Activated naive CD4-positive, alpha-beta T cell treated with anti-CD3 and anti-CD28 coated beads, Interleukin-2, amount 10 ng/mL, durations not matched to agents 7 days and 5 days (primary cell): ENCODE data around the gene ELOF1.
A peak's percentile ranks its signal among the peaks of the same experiment; 100 is the strongest.
"Not testable (repeated sequence)": the region's sequence is repeated elsewhere in the genome, so short reads cannot be mapped to it uniquely, and the experiment has no call there.

Experiments
- CTCF ChIA-PET: fragments of 350-600 bp; sonication (Branson Sonifier 250); formaldehyde crosslinking; loops from one replicate; lab custom pipeline; 2021; ENCODE audit warnings: antibody characterized with exemption; lab: Charles Lee
- DNase-seq: peaks from one replicate; pipeline ENCODE4 v3.0.0-alpha.2; 2020
- H3K27ac Mint-ChIP-seq: one replicate; pipeline ENCODE4 v1.8.0; 2021; ENCODE audit warnings: mild to moderate bottlenecking, moderate library complexity, mixed read lengths
- H3K27me3 Mint-ChIP-seq: one replicate; pipeline ENCODE4 v1.8.0; 2021; ENCODE audit warnings: mild to moderate bottlenecking, mixed read lengths
- H3K36me3 Mint-ChIP-seq: one replicate; pipeline ENCODE4 v1.8.0; 2021; ENCODE audit warnings: mixed read lengths
- H3K4me1 Mint-ChIP-seq: one replicate; pipeline ENCODE4 v1.8.0; 2021; ENCODE audit warnings: mixed read lengths
- H3K4me3 Mint-ChIP-seq: one replicate; pipeline ENCODE4 v1.8.0; 2021; ENCODE audit warnings: mild to moderate bottlenecking, moderate library complexity, mixed read lengths
- H3K9me3 Mint-ChIP-seq: one replicate; pipeline ENCODE4 v1.8.0; 2021; ENCODE audit warnings: mixed read lengths

ELOF1 gene

GRCh38 chr19:11580116-11580515, 21.1 kb upstream of the ELOF1 start:
- Mint-ChIP-seq H3K4me3 (no peak overlapping the region), H3K4me1 (peaks cover 36% of the 10 kb centered on the region), H3K27ac (no peak overlapping the region), H3K9me3 (no peaks in the 10 kb centered on the region), H3K27me3 (peaks cover 3% of the 10 kb centered on the region), H3K36me3 (peaks cover 4% of the 10 kb centered on the region)
- CTCF ChIA-PET, result interaction anchor here (0.9 to 12.7 kb wide), 2 partner anchors 20 to 44 kb away, joined by 6 to 127 read pairs; partner anchors contain the start of gene ELOF1
- no peak for DNase-seq

DNA sequence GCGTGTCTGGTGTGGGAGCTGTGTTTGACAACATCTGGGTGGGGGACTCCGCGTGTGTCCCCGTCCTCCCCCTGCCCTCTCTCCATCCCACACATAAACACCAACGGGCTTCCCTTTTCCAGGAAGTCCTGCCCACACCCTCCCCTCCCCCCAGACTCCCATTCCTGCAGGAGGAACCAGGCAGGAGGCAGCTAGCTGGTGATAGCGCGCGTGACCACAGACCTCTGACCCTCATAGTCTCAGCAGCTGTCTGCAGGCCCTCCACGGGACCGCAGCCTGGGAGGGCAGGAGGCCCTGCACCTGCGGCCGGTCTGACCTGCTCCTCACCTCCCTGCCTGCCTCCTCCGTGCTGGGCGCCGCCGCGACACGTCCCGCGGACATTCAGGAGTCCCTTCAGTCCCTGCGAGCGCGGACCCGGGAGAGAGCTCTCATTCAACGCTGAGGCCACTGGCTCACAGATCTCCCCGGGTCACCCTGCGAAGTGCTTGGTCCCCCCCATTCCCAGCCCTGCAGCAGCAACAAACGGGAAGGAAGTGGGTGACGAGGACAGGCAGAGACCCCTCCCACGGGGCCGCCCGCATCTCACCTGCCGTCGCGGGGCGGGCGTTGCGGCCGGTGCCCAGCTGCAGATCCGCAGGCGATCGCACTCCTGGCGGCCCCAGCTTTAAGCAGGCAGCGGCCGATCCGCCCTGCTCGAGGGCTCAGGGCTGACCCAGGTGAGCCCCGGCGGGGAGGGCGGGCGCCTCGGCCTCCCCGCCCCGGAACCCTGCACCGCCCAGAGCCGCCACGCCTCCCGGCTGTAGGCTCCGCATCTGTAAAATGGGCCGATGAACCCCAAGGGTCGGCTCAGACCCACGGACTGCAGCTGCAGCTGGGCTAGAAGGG, 19.5 kb upstream of the ELOF1 start:
- Mint-ChIP-seq H3K4me1 (peaks cover 43% of the 10 kb centered on the region), H3K27me3 (no peaks in the 10 kb centered on the region), H3K36me3 (peaks cover 4% of the 10 kb centered on the region), H3K4me3 (peak overlapping the region; percentile 70), H3K9me3 (no peaks in the 10 kb centered on the region), H3K27ac (peak overlapping the region; percentile 14)
- peak; percentile 57 for DNase-seq
- CTCF ChIA-PET, result interaction anchor here (0.6 to 1.4 kb wide), 3 partner anchors 18 to 286 kb away, joined by 3 to 4 read pairs (median 3); no protein-coding TSS in a partner anchor

DNA sequence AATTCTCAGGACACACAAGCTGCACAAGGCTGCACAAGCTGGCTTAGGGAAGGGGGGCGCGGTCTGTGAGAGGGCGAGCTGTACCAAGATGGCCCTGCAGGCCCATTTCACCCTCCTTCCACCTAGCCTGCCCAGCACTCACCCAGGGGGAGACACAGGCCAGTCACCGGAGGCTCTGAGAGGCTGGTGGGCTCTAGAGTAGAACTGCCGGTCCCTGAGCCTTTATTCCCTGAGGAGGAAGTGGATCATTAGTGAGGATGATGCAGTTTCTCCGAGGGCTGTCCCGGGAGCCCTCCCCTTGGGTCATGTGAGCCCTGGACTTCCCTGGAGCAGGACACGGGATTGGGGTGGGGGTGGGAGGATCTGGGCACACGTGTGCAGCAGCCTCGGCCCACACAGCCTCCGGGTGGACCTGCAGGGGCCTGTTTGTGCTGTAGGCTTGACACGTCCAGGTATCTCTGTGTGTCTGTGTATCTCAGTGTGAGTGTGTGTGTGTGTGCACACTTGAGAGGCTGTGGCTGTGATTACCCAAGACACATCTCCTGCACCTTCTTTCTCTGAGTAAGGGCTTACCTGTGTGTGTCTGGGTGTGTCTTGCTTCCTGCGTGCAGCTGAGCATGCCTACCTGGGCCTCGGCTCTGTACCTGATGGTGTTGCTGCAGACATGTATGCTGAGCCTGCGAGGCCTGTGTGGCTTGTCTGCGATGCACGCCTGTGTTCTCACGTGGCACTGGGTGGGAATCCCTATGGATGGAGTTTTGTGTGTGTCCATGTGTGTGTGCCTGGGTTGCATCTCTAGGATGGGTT, 18.6 kb upstream of the ELOF1 start, which contains the start of gene ACP5:
ACP5 (minus strand) TSS at position 195 of the 807 bp plus-strand sequence. CDS start 328 bp downstream, outside the sequence.
- H3K27ac Mint-ChIP-seq, result peak within 1 kb of the TSS; percentile 38
- CTCF ChIA-PET, result interaction anchor here (1.4 kb wide), 1 partner anchor 17 kb away, joined by 3 read pairs; no protein-coding TSS in a partner anchor
- peaks cover 4% of the 10 kb centered on the region for H3K36me3 Mint-ChIP-seq
- no peaks in the 10 kb centered on the region for H3K27me3 Mint-ChIP-seq
- no peaks in the 10 kb centered on the region for H3K9me3 Mint-ChIP-seq
- peak within 1 kb of the TSS; percentile 69 for H3K4me3 Mint-ChIP-seq
- DNase-seq, result no peak
- H3K4me1 Mint-ChIP-seq, result peaks cover 41% of the 10 kb centered on the region

GRCh38 chr19:11576227-11576626, 17.2 kb upstream of the ELOF1 start:
- Mint-ChIP-seq H3K4me3 (no peak overlapping the region), H3K36me3 (peaks cover 4% of the 10 kb centered on the region), H3K27ac (no peak overlapping the region), H3K9me3 (no peaks in the 10 kb centered on the region), H3K27me3 (no peaks in the 10 kb centered on the region), H3K4me1 (peaks cover 31% of the 10 kb centered on the region)
- CTCF ChIA-PET, result interaction anchor here (4.1 kb wide), 1 partner anchor 17 kb away, joined by 15 read pairs; the partner anchor contains the start of gene ELOF1
- DNase-seq, result no peak

DNA sequence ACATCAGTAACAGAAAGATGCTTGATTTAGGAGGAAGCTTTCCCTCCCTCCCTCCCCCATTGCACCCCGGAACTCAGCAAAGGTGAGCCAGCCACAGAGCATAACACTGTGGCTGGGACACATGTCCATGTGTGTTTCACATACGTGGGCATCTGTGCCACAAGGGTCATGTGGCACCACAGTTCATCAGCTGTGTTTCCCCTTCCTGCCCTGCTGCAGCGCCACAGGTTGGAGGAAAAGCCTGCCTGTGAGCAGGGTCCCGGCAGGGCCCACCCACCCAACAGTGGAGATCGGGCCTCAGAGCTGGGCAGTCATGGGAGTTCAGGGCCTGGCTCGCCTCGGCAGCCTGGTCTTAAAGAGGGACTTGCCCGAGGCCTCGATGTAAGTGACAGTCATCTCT, 15.7 kb upstream of the ELOF1 start:
- CTCF ChIA-PET, result interaction anchor here (4.1 kb wide), 1 partner anchor 15 kb away, joined by 15 read pairs; the partner anchor contains the start of gene ELOF1

DNA sequence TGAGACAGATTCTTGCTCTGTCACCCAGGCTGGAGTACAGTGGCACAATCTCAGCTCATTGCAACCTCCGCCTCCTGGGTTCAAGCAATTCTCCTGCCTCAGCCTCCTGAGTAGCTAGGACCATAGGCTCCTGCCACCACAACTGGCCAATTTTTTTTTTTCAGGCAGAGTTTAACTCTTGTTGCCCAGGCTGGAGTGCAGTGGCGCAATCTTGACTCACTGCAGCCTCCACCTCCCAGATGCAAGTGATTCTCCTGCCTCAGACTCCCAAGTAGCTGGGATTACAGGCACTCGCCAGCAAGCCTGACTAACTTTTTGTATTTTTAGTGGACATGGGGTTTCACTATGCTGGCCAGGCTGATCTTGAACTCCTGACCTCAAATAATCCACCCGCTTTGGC, 14.7 kb upstream of the ELOF1 start:
- not testable (repeated sequence) for H3K36me3 Mint-ChIP-seq, H3K9me3 Mint-ChIP-seq, H3K27me3 Mint-ChIP-seq, H3K27ac Mint-ChIP-seq, DNase-seq, H3K4me3 Mint-ChIP-seq
- CTCF ChIA-PET, result interaction anchor here (4.1 kb wide), 1 partner anchor 14 kb away, joined by 15 read pairs; the partner anchor contains the start of gene ELOF1
- peaks cover 17% of the 10 kb centered on the region for H3K4me1 Mint-ChIP-seq

More for the DNA sequence above, 15.7 kb upstream of the ELOF1 start:
- DNase-seq, result no peak
- H3K9me3 Mint-ChIP-seq, result no peaks in the 10 kb centered on the region
- H3K36me3 Mint-ChIP-seq, result peaks cover 4% of the 10 kb centered on the region
- peaks cover 21% of the 10 kb centered on the region for H3K4me1 Mint-ChIP-seq
- no peak overlapping the region for H3K27ac Mint-ChIP-seq
- H3K4me3 Mint-ChIP-seq, result no peak overlapping the region
- H3K27me3 Mint-ChIP-seq, result no peaks in the 10 kb centered on the region

DNA sequence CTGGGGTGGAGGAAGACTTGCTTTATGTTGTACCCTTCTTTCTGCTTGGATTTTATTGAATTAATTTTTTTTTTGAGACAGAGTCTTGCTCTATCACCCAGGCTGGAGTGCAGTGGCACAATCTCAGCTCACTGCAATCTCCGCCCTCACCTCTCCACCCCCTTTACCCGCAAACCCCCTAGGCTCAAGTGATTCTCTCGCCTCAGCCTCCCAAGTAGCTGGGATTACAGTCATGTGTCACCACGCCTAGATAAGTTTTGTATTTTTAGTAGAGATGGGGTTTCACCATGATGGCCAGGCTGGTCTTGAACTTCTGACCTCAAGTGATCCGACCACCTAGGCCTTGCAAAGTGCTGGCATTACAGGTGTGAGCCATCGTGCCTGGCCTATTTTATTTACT, 14.3 kb upstream of the ELOF1 start:
- H3K27ac Mint-ChIP-seq, DNase-seq, H3K4me3 Mint-ChIP-seq, H3K9me3 Mint-ChIP-seq, H3K36me3 Mint-ChIP-seq, H3K27me3 Mint-ChIP-seq: not testable (repeated sequence)
- peaks cover 15% of the 10 kb centered on the region for H3K4me1 Mint-ChIP-seq
- CTCF ChIA-PET, result interaction anchor here (4.1 kb wide), 1 partner anchor 14 kb away, joined by 15 read pairs; the partner anchor contains the start of gene ELOF1

DNA sequence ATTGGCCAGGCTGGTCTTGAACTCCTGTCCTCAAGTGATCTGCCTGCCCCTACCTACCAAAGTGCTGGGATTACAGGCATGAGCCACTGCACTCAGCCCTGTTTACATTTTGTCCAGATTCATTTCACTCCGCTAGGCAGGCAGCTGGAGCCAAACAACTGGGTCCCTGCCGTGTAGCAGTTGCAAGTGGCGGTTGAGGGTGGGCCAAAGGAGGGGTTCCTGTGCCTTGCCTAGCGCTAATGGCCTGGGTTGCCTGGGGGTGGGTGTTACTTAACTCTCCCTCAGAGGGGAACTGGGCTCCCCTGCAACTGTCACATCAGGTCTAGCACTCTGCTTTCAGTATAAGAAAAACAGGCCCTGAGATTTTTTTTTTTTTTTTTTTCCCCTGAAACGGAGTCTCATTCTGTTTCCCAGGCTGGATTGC, 11.0 kb upstream of the ELOF1 start:
- CTCF ChIA-PET, result no interaction called here

GRCh38 chr19:11566164-11566563, 7.1 kb upstream of the ELOF1 start:
- no peak for DNase-seq
- H3K4me1 Mint-ChIP-seq, result peaks cover 3% of the 10 kb centered on the region
- no peaks in the 10 kb centered on the region for H3K27me3 Mint-ChIP-seq
- H3K9me3 Mint-ChIP-seq, result no peaks in the 10 kb centered on the region
- CTCF ChIA-PET, result no interaction called here
- H3K4me3 Mint-ChIP-seq, result no peak overlapping the region
- no peak overlapping the region for H3K27ac Mint-ChIP-seq
- H3K36me3 Mint-ChIP-seq, result no peaks in the 10 kb centered on the region

More for the DNA sequence above, 11.0 kb upstream of the ELOF1 start:
- H3K27ac Mint-ChIP-seq, result no peak overlapping the region
- H3K4me1 Mint-ChIP-seq, result peaks cover 7% of the 10 kb centered on the region
- no peaks in the 10 kb centered on the region for H3K36me3 Mint-ChIP-seq
- no peaks in the 10 kb centered on the region for H3K9me3 Mint-ChIP-seq
- DNase-seq, result no peak
- H3K27me3 Mint-ChIP-seq, result no peaks in the 10 kb centered on the region
- H3K4me3 Mint-ChIP-seq, result no peak overlapping the region

GRCh38 chr19:11565649-11565980, 6.6 kb upstream of the ELOF1 start:
- H3K27ac Mint-ChIP-seq, H3K4me1 Mint-ChIP-seq, H3K36me3 Mint-ChIP-seq, H3K27me3 Mint-ChIP-seq, H3K9me3 Mint-ChIP-seq, H3K4me3 Mint-ChIP-seq, DNase-seq, CTCF ChIA-PET: not testable (repeated sequence)

DNA sequence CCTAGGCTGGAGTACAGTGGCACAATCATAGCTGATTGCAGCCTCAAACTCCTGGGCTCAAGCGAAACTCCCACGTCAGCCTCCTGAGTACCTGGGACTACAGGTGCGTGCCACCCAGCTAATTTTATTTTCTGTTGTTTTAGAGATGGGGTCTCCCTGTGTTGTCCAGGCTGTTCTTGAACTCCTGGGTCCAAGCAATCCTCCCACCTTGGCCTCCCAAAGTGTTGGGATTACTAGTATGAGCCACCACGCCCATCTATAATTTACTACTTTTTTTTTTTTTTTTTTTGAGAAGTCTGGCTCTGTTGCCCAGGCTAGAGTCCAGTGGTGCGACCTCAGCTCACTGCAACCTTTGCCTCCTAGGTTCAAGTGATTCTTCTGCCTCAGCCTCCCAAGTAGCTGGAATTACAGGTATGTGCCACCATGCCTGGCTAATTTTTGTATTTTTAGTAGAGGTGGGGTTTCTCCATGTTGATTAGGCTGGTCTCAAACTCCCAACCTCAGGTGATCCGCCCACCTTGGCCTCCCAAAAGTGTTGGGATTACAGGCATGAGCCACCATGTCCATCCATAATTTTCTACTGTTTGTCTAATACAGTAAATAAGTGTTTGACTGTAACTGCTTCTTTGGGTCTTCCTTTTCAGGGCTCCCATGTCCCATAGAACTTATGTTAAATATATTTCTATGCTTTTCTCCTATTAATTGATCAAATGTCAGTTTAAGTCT, 5.2 kb upstream of the ELOF1 start:
- not testable (repeated sequence) for DNase-seq, H3K27me3 Mint-ChIP-seq, H3K9me3 Mint-ChIP-seq, H3K4me3 Mint-ChIP-seq, H3K27ac Mint-ChIP-seq, H3K36me3 Mint-ChIP-seq
- CTCF ChIA-PET, result interaction anchor here (8.2 kb wide), 1 partner anchor 22 kb away, joined by 127 read pairs; no protein-coding TSS in a partner anchor
- H3K4me1 Mint-ChIP-seq, result peaks cover 14% of the 10 kb centered on the region

- CTCF ChIA-PET, result interaction anchor here (8.2 kb wide), 1 partner anchor 22 kb away, joined by 127 read pairs; no protein-coding TSS in a partner anchor
- Mint-ChIP-seq H3K4me1 (peaks cover 17% of the 10 kb centered on the region), H3K4me3 (no peak overlapping the region), H3K9me3 (no peaks in the 10 kb centered on the region), H3K27me3 (no peaks in the 10 kb centered on the region), H3K36me3 (no peaks in the 10 kb centered on the region), H3K27ac (no peak overlapping the region)
- DNase-seq, result no peak
Measured at GRCh38 chr19:11563532-11563931, 4.5 kb upstream of the ELOF1 start.

DNA sequence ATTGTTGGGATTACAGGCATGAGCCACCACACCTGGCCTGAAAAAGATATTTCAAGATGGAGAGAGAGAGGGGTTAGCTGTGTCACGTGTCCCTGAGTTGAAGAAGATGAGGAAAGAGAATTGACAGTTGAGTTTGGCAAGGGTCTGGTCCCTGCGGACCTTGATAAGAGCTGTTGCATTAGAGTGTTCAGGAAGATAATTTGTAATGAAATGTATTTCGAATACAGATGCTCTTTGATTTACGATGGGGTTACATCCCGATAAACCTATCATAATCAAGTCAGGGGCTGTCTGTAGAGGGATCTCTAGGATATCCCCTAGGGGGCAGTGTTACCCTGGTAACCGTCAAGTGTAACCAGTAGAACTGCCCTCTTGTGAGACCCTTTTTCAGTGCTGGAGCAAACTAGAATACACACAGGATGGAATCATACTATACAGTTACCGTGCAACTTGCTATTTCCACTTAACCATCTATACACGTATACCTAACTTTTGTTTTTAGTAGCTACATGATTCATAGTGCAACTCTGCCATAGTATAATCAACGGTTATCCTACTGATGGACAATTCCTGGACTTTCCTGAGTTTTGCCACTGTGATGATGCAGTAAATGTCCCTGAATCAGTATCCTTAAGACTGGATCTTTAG, 1.5 kb upstream of the ELOF1 start:
- peaks cover 39% of the 10 kb centered on the region for H3K4me1 Mint-ChIP-seq
- CTCF ChIA-PET, result interaction anchor here (0.6 to 8.2 kb wide), 10 partner anchors 8 to 915 kb away, joined by 3 to 127 read pairs (median 3); no protein-coding TSS in a partner anchor
- peaks cover 6% of the 10 kb centered on the region for H3K36me3 Mint-ChIP-seq
- no peaks in the 10 kb centered on the region for H3K27me3 Mint-ChIP-seq
- DNase-seq, result peak; percentile 75
- H3K9me3 Mint-ChIP-seq, result no peaks in the 10 kb centered on the region
- H3K27ac Mint-ChIP-seq, result peak overlapping the region; percentile 16
- peak overlapping the region; percentile 57 for H3K4me3 Mint-ChIP-seq
